ENCODE results near the gene TBC1D7.

DNA sequence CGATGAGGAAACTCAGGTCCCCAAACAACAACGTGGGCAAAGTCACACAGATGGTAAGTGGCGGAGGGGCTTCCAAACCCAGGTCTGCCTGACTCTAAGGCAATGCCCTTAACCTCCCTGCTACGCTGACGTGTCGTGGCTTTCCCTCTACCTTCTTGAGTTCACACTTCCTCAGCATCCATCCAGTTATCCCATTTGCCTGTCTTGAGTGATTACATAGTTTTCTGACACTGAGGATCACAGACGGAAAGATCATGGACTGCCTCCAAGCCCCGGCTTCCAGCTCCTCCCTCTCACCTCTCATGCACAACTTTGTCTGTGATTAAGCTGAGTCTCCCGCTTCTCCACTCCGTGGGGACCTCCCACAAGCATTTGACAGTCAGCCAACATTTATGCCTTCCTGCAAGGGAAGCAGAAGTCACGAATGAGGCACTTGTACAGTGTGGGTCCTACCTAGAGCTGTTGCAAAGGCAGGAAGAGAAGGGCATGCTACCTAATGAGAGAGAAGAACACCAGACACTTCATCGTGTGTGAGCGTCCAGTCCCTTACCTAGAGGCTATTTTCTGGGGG lies 33.8 kb downstream of the TBC1D7 start:
- TF ChIP-seq, protein P1, sequence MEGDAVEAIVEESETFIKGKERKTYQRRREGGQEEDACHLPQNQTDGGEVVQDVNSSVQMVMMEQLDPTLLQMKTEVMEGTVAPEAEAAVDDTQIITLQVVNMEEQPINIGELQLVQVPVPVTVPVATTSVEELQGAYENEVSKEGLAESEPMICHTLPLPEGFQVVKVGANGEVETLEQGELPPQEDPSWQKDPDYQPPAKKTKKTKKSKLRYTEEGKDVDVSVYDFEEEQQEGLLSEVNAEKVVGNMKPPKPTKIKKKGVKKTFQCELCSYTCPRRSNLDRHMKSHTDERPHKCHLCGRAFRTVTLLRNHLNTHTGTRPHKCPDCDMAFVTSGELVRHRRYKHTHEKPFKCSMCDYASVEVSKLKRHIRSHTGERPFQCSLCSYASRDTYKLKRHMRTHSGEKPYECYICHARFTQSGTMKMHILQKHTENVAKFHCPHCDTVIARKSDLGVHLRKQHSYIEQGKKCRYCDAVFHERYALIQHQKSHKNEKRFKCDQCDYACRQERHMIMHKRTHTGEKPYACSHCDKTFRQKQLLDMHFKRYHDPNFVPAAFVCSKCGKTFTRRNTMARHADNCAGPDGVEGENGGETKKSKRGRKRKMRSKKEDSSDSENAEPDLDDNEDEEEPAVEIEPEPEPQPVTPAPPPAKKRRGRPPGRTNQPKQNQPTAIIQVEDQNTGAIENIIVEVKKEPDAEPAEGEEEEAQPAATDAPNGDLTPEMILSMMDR (IDR thresholded peaks at IDR 0.05) = no peak
- no peak for TF ChIP-seq EZH2 (IDR thresholded peaks at IDR 0.05; ENCODE audit: borderline replicate concordance, insufficient read depth, low read depth, low read length, poor library complexity, severe bottlenecking)

All from B cell (primary cell).